ENCODE measurements around the gene CHIT1. TPM values are rescaled to one million over a fixed set of nuclear protein-coding genes. Genes with fewer than 3 reads are reported as not detected.
A peak's percentile ranks its signal among the peaks of the same experiment; 100 is the strongest.

The CHIT1 gene
- total RNA-seq, 1 donor from 2014 or later: 5.0 TPM

GRCh38 chr1:203189951-203190352, 39.5 kb downstream of the CHIT1 start:
- DNase-seq (ENCODE audit: low read depth): peak; percentile 11

DNA sequence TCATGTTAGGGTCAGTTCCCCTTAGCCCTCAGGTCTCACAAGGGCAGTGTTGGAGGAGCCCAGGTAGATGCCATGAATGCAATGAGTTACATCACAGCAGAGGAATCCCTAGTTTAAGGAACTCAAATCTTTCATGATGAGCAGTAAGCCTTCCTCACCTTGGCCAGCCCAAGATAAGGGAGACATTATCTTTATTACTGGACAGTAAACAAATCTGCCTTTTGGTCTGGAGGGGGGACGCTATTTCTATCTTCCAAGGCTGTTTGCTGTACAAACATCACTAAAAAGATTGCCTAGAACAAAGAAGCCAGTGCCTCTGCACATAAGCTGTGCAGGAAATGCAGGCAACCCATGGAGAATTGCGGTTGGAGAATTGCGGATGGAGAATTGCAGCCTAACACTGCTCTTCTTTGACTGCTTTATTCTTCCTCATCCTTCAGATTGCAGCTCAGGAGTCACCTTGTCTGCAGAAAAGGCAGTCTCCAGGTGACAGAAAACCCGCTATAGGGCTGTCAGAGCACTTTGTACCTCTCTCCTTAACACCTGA, 40.7 kb downstream of the CHIT1 start:
- no peak for DNase-seq (ENCODE audit: low read depth)

DNA sequence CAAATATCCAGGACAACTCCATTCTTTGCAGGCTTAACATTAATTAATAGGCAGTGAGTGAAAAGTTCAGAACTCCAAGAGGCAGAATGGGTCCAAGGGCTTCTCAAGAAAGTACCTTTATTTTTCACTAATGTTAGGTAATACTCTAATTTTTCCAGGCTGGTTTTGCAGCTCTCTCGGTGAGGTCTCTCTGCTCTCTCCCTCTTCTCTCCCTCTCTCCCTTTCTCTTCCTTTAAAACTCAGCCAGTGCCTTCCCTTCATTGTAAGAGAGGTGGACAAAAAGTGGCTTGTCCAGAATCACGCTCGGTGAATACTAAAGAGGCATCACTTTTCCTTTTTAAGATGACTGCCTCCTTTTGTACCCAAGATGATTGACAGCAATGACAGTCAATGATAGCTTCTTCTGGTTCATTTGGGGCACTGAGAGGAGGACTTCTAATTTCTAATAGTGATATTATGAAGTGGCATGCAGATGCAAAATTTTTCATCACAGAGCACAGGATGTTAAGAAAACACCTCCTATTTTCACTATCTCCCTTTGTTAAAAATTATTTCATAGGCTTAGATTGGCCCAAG, 41.7 kb downstream of the CHIT1 start:
- no peak for DNase-seq (ENCODE audit: low read depth)

GRCh38 chr1:203187304-203187685, 42.2 kb downstream of the CHIT1 start:
- no peak for DNase-seq (ENCODE audit: low read depth)

GRCh38 chr1:203186446-203187303, 42.8 kb downstream of the CHIT1 start, which contains the start of gene CHI3L1:
CHI3L1 (minus strand) TSS chr1:203186704; CDS start chr1:203186623, 81 bp downstream.
- DNase-seq (ENCODE audit: low read depth): no peak

GRCh38 chr1:203186091-203186445, 43.4 kb downstream of the CHIT1 start:
- no peak for DNase-seq (ENCODE audit: low read depth)

GRCh38 chr1:203185585-203185984, 43.9 kb downstream of the CHIT1 start:
- peak; percentile 18 for DNase-seq (ENCODE audit: low read depth)

DNA sequence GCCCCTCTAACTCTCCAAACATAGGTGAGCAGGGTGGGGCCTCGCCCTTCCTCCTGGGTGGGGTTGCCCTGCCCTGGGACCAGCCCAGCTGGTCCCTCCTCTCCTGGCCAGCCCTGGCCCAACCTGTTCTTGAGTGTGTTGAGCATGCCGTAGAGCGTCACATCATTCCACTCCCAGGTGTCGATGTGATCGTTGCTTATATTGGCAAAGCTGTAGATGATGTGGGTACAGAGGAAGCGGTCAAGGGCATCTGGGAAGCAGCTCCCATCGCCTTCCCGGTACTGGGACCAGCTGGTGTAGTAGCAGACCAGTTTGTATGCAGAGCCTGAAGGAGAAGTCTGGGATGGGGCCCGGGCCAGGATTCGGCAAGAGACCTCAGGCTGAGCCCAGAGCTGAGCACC, 44.4 kb downstream of the CHIT1 start:
- DNase-seq (ENCODE audit: low read depth): no peak

- DNase-seq (ENCODE audit: low read depth): no peak
Measured at GRCh38 chr1:203184467-203184866, 45.0 kb downstream of the CHIT1 start.

DNA sequence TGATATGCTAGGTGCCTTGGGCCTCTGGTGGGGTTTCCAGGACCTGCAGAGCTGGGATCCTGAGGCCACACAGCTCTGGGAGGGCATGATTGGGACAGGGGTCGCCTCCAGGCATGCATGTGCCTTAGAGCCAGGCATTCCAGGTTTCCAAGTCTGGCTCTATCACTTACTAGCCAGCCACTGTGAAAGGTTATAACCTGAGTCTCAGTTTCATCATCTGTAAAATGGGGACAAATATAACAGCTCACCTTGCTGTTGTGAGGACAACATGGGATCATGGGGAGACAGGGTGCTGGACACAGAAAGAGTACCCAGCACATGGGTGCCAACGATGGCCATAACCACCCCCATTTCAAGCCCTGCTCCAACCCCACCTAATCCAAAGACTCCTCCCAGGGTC, 45.6 kb downstream of the CHIT1 start:
- DNase-seq (ENCODE audit: low read depth): no peak

GRCh38 chr1:203182387-203182953, 47.0 kb downstream of the CHIT1 start:
- no peak for DNase-seq (ENCODE audit: low read depth)

- no peak for DNase-seq (ENCODE audit: low read depth)
Measured at GRCh38 chr1:203181586-203182386, 47.7 kb downstream of the CHIT1 start.

- no peak for DNase-seq (ENCODE audit: low read depth)
Measured at GRCh38 chr1:203180611-203181330, 48.7 kb downstream of the CHIT1 start.

DNA sequence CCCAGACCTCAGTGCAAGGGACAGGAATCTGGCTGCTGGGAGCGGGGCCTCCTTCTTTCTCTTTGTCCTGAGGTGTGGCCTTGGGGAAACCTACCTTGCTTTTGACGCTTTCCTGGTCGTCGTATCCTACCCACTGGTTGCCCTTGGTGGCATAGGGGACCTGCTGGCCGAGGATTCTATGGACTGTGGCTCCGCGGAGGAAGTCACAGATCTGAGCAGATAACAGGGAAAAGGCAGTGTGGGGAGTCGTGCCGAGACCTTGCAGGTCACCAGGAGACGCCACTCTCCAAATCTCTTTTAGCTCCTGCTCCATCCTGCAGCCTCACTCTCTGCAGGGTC, 49.8 kb downstream of the CHIT1 start:
- DNase-seq (ENCODE audit: low read depth): no peak

DNA sequence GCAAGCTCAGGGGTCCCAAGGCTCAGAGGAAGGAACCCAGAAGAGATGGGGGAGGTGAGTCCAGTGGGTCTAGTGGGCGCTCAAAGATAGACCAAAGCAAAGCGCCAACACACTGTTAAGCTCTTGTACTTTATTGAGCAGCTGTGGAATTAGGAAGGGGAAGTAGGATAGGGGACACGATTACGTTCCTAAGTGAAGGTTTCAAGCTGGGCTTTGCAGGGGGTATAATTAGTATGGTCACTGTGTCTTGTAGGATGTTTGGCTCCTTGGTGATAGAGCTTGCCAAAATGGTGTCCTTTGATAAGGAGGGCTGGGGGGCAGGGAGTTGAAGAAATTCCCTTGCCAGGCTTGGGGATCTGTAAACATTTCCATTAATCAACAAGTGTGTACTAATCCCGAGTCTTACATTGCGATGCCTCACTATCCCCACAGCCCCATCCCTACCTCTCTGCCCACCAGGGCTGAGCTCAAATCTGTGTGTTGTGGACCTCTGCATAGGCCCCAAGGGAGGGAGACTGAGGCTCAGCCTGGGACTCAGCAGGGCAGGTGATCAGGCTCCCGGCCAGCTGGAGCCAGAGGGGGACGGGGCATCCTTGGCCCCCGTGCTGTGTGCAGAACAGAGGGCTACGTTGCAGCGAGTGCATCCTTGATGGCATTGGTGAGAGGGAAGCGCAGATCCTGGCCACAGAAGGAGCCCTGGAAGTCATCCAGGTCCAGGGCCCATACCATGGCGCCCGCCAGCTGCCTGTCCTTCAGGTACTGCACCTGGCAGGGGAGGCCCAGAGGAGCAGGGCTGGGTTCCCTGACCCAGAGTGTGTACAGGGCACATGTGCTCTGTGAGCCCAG, 50.4 kb downstream of the CHIT1 start:
- DNase-seq (ENCODE audit: low read depth): no peak

GRCh38 chr1:203178083-203178482, 51.4 kb downstream of the CHIT1 start:
- peak; percentile 47 for DNase-seq (ENCODE audit: low read depth)

DNA sequence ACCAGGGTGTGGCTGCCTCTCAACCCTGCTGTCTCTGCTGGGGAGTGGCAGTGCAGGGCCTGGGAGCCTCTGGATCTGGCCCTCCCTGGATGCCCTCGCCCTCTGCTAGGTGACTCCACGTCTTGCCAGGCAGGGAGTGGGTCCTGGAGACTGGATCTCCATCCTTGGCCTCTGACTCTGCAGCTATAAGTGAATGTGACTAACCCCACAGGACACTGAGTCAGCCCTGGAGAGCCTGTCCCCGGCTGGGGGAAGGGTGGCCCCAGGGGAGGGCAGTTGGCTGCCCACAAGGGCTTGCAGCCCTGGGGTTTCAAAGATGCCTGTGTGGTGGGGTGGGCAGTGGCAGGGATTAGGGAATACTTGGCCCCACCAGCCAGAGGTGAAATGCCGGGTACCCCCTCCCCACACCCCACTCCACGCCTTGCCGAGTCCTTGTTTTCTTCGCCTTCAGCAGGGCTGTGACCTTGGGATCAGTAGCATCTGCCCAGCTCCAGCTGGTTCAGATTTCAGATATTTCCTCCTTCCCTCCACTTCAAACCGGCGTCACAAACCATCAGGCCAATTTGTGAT, 51.9 kb downstream of the CHIT1 start:
- peak; percentile 97 for DNase-seq (ENCODE audit: low read depth)

GRCh38 chr1:203177036-203177405, 52.5 kb downstream of the CHIT1 start:
- no peak for DNase-seq (ENCODE audit: low read depth)

DNA sequence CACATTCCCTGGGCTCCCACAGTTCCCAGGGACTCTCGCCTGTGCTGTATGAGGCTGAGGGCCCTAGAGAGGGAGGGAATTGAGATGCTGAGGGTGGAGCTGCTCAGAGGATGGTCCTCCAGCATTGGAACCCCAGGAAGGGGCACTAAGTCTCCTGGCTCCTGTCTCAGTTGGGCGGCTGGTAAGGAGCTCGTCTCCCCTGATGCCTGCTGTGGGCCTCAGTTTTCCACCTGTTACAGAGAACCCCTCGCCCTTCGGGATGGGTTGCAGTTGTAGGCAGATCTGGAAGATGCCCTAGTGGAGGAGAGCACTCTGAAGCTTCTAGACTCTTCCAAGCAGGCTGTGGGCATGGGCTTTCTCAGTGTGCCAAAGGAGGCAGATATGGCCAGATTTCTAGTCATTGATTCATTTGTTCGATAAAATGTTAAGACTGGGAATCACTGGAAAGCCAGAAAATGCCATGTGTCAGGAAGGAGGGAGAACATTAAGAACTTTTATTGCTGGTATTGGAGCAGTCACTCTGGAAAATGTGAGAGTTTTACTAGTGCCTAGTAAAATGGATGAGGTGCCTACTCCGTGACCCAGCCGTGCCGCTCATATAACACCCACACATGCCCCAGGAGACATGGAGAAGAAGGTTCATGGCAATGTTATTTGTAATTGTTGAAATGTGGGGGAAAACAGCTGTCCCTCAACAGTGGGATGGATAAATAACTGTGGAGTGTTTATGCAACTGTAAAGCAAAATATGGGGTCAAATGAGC, 53.0 kb downstream of the CHIT1 start:
- peak; percentile 50 for DNase-seq (ENCODE audit: low read depth)
